Osteoblast (primary cell): ENCODE measurements around the gene OR6C1. TPM values are rescaled to one million over a fixed set of nuclear protein-coding genes. Genes with fewer than 3 reads are reported as not detected.

ENCODE experiments used
- DNase-seq: peaks from one replicate; pipeline ENCODE4 v3.0.0; 2011; ENCODE audit warnings: low spot score, mixed read lengths; ENCODE audit not compliant: insufficient read length; ENCODE audit errors: missing footprints
- H2AFZ ChIP-seq: 2 replicates; pipeline ENCODE4 v1.6.0; 2011; ENCODE audit warnings: mild to moderate bottlenecking, low read length
- H3K27ac ChIP-seq: 2 replicates; pipeline ENCODE4 v1.5.1; 2011; ENCODE audit warnings: mild to moderate bottlenecking, low read depth, low read length, moderate library complexity
- H3K27me3 ChIP-seq: 2 replicates; pipeline ENCODE4 v1.6.0; 2012; ENCODE audit warnings: mild to moderate bottlenecking, control low read depth, inconsistent platforms, low read length, moderate library complexity; ENCODE audit not compliant: insufficient read depth
- H3K36me3 ChIP-seq: 2 replicates; pipeline ENCODE4 v1.5.1; 2011; ENCODE audit warnings: mild to moderate bottlenecking, low read length, control low read depth, moderate library complexity; ENCODE audit not compliant: insufficient read depth
- H3K4me1 ChIP-seq: 2 replicates; pipeline ENCODE4 v1.5.1; 2011; ENCODE audit warnings: mild to moderate bottlenecking, low read length, control low read depth, moderate library complexity; ENCODE audit not compliant: insufficient read depth
- H3K4me2 ChIP-seq: 2 replicates; pipeline ENCODE4 v1.6.0; 2011; ENCODE audit warnings: mild to moderate bottlenecking, low read length; ENCODE audit not compliant: insufficient read depth
- H3K4me3 ChIP-seq: fragments of 200-600 bp; sonication (generic); 3 replicates; pipeline ENCODE4 v1.5.1; 2012; ENCODE audit warnings: mild to moderate bottlenecking, low read length, inconsistent platforms; ENCODE audit not compliant: insufficient read depth
- H3K79me2 ChIP-seq: 2 replicates; pipeline ENCODE4 v1.6.0; 2012; ENCODE audit warnings: mild to moderate bottlenecking, low read length, control low read depth, inconsistent platforms; ENCODE audit not compliant: insufficient read depth
- H3K9me3 ChIP-seq: 2 replicates; pipeline ENCODE4 v1.5.1; 2011; ENCODE audit warnings: low read depth, low read length, control low read depth
- H4K20me1 ChIP-seq: 2 replicates; pipeline ENCODE4 v1.6.0; 2012; ENCODE audit warnings: mild to moderate bottlenecking, low read length, control low read depth; ENCODE audit not compliant: insufficient read depth
- CTCF ChIP-seq: IDR thresholded peaks from 2 replicates; pipeline ENCODE4 v1.5.1; 2011; ENCODE audit warnings: mild to moderate bottlenecking, low read depth, low read length, moderate library complexity; ENCODE audit errors: extremely low read depth
- total RNA-seq: library from RNA; depleted of rRNA; stranded (reverse); fragments of >200 nt; gene quantifications from 2 replicates; pipeline ENCODE4 v1.2.3, GENCODE V29; 2012

The OR6C1 gene
- not detected in 2 replicates for total RNA-seq

DNA sequence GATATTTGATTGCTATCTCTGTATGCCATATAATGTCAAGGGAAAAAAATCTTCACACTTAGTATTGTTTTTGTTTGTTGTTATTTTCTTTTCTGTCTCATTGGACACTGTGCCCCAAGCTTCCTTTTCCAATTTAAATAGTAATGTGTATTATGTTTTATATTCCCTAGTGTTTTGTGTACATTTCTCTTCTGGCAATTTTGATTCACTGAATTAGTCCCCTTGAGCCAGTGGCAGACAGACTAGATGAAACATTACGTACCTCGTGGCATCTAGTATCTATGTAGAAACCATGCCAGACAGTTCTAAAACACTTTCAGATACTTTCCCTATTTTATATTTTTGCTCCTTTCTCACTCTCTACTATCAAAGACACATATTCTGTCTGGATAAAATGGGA lies at the start of gene OR6C1:
Gene OR6C1, plus strand, starts transcription at position 301 of the 400 bp plus-strand sequence. CDS start 6,257 bp downstream, outside the sequence.
- DNase-seq, result no peak
- Histone ChIP-seq H3K4me3 (no peak within 1 kb of the TSS), H3K27ac (no peak within 1 kb of the TSS), H3K79me2 (no peaks in the 10 kb centered on the region), H3K9me3 (no peaks in the 10 kb centered on the region), H3K4me2 (no peak within 1 kb of the TSS), H3K27me3 (no peaks in the 10 kb centered on the region), H2AFZ (no peak within 1 kb of the TSS), H3K36me3 (no peaks in the 10 kb centered on the region), H3K4me1 (no peaks in the 10 kb centered on the region), H4K20me1 (no peaks in the 10 kb centered on the region)
- TF ChIP-seq CTCF, result no peak

DNA sequence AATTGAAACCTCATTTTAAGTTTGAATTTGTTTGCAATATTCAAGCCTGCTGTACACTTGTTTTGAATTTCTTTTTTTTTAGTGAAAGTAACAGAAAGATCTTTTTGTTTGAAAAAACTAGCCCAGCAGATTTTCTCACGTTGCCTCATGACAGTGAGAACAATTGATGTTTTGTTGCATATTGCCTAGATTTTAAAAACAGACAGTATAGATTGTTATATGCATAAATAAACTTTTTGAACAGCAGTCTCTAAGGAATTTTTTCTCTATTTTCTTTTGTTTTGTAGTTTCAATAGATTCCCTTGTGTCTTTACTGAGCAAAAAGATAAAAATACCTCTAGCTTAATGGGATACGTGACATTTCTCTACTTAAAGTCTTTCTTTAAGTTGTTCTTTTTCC lies 33.2 kb upstream of the OR6C1 start:
- Histone ChIP-seq H3K4me3 (no peak overlapping the region), H3K9me3 (peaks cover 2% of the 10 kb centered on the region), H3K79me2 (no peaks in the 10 kb centered on the region), H4K20me1 (no peaks in the 10 kb centered on the region), H3K4me1 (no peaks in the 10 kb centered on the region), H3K4me2 (no peak overlapping the region), H3K36me3 (no peaks in the 10 kb centered on the region), H2AFZ (no peak overlapping the region), H3K27ac (no peak overlapping the region), H3K27me3 (no peaks in the 10 kb centered on the region)
- no peak for TF ChIP-seq CTCF
- no peak for DNase-seq

DNA sequence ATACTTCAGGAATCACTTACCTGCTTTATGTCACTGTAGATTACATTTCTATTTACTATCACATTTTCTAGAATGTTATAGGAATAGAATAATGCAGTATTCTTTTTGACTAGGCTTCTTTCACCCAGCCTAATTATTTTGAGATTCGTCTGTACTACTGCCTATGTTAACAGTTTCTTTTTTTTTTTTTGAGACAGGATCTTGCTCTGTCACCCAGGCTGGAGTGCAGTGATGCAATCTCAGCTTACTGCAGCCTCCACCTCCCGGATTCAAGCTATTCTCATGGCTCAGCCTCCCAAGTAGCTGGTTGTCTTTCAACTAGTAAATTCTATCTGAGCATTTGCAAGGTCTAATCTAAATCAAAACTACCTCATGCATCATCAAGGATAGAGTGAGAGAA lies 24.1 kb upstream of the OR6C1 start:
- DNase-seq, result no peak
- H2AFZ ChIP-seq, result no peak overlapping the region
- no peaks in the 10 kb centered on the region for H3K36me3 ChIP-seq
- no peak overlapping the region for H3K4me2 ChIP-seq
- H3K4me1 ChIP-seq, result no peaks in the 10 kb centered on the region
- no peaks in the 10 kb centered on the region for H3K79me2 ChIP-seq
- H3K9me3 ChIP-seq, result no peaks in the 10 kb centered on the region
- no peak overlapping the region for H3K27ac ChIP-seq
- H4K20me1 ChIP-seq, result no peaks in the 10 kb centered on the region
- no peak overlapping the region for H3K4me3 ChIP-seq
- TF ChIP-seq CTCF, result no peak
- H3K27me3 ChIP-seq, result no peaks in the 10 kb centered on the region

- no peak within 1 kb of the TSS for H3K4me2 ChIP-seq
- no peaks in the 10 kb centered on the region for H3K27me3 ChIP-seq
- H3K9me3 ChIP-seq, result no peaks in the 10 kb centered on the region
- H3K36me3 ChIP-seq, result no peaks in the 10 kb centered on the region
- DNase-seq, result no peak
- no peak for TF ChIP-seq CTCF
- no peak within 1 kb of the TSS for H3K27ac ChIP-seq
- H4K20me1 ChIP-seq, result no peaks in the 10 kb centered on the region
- H2AFZ ChIP-seq, result no peak within 1 kb of the TSS
- no peaks in the 10 kb centered on the region for H3K4me1 ChIP-seq
- H3K4me3 ChIP-seq, result no peak within 1 kb of the TSS
- H3K79me2 ChIP-seq, result no peaks in the 10 kb centered on the region
Observed at GRCh38 chr12:55296469-55296868, 17.7 kb upstream of the OR6C1 start, which contains the start of gene OR6C6. Gene OR6C6, minus strand, starts transcription at chr12:55296569. Its CDS starts 1,337 bp downstream, at chr12:55295232.
